ENCODE results near the gene SLC22A5. TPM values are rescaled to one million over a fixed set of nuclear protein-coding genes. Genes with fewer than 3 reads are reported as not detected.
A peak's percentile ranks its signal among the peaks of the same experiment; 100 is the strongest.

Gene SLC22A5
- total RNA-seq, 1 donor from 2014 or later, result 13.1 TPM

GRCh38 chr5:132380047-132380446, 10.5 kb downstream of the SLC22A5 start:
- H3K4me3 ChIP-seq (ENCODE audit: low read depth, low read length), result no peak overlapping the region
- no peak for DNase-seq (ENCODE audit: low read depth)
- no peak for TF ChIP-seq CTCF (conservative IDR thresholded peaks at IDR 0.05; ENCODE audit: low read depth, low read length)

- DNase-seq (ENCODE audit: low read depth), result no peak
- no peak for TF ChIP-seq CTCF (conservative IDR thresholded peaks at IDR 0.05; ENCODE audit: low read depth, low read length)
- no peak overlapping the region for H3K4me3 ChIP-seq (ENCODE audit: low read depth, low read length)
Observed at GRCh38 chr5:132380741-132381140, 11.2 kb downstream of the SLC22A5 start.

- DNase-seq (ENCODE audit: low read depth), result no peak
- no peak for TF ChIP-seq CTCF (conservative IDR thresholded peaks at IDR 0.05; ENCODE audit: low read depth, low read length)
- no peak overlapping the region for H3K4me3 ChIP-seq (ENCODE audit: low read depth, low read length)
Observed at GRCh38 chr5:132381614-132382013, 12.1 kb downstream of the SLC22A5 start.

- TF ChIP-seq CTCF (conservative IDR thresholded peaks at IDR 0.05; ENCODE audit: low read depth, low read length), result no peak
- DNase-seq (ENCODE audit: low read depth), result no peak
- H3K4me3 ChIP-seq (ENCODE audit: low read depth, low read length), result no peak overlapping the region
Observed at GRCh38 chr5:132383261-132383660, 13.8 kb downstream of the SLC22A5 start.

GRCh38 chr5:132383984-132384383, 14.5 kb downstream of the SLC22A5 start:
- DNase-seq (ENCODE audit: low read depth), result no peak
- TF ChIP-seq CTCF (conservative IDR thresholded peaks at IDR 0.05; ENCODE audit: low read depth, low read length), result no peak
- H3K4me3 ChIP-seq (ENCODE audit: low read depth, low read length), result no peak overlapping the region

- DNase-seq (ENCODE audit: low read depth), result no peak
- H3K4me3 ChIP-seq (ENCODE audit: low read depth, low read length), result no peak overlapping the region
- no peak for TF ChIP-seq CTCF (conservative IDR thresholded peaks at IDR 0.05; ENCODE audit: low read depth, low read length)
Observed at GRCh38 chr5:132384506-132385050, 15.1 kb downstream of the SLC22A5 start.

- DNase-seq (ENCODE audit: low read depth), result no peak
- TF ChIP-seq CTCF (conservative IDR thresholded peaks at IDR 0.05; ENCODE audit: low read depth, low read length), result peak; percentile 71
- no peak overlapping the region for H3K4me3 ChIP-seq (ENCODE audit: low read depth, low read length)
Observed at GRCh38 chr5:132385326-132386105, 16.0 kb downstream of the SLC22A5 start.
